HG02623 (cell line): ENCODE data around the gene TSR3.

Experiments
- ATAC-seq: cut with Tn5 transposase; IDR thresholded peaks from one replicate; pipeline ENCODE4 v1.9.1; 2021; ENCODE audit warnings: moderate library complexity; ENCODE audit not compliant: unreplicated experiment

TSR3 gene

DNA sequence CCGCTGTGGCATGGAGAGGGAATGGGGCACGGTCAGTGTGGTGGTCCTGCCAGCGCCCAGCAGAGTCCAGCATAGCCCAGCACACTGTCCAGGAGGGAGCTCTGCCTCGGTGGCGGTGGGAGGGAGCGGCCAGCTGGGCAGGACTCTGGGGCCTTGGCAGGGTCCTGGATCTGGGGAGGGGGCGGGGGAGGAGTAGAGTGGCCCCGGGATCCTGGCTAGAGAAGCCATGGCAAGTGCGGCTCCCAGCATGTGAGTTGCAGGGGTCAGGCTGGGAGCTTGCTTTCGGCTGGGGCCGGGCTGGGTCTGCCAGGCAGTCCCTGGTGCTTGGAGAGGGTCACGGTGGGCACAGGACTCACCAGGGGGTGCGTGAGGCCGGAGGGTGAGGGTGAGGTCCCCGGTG is 3.9 kb upstream of the TSR3 start:
- no peak for ATAC-seq

DNA sequence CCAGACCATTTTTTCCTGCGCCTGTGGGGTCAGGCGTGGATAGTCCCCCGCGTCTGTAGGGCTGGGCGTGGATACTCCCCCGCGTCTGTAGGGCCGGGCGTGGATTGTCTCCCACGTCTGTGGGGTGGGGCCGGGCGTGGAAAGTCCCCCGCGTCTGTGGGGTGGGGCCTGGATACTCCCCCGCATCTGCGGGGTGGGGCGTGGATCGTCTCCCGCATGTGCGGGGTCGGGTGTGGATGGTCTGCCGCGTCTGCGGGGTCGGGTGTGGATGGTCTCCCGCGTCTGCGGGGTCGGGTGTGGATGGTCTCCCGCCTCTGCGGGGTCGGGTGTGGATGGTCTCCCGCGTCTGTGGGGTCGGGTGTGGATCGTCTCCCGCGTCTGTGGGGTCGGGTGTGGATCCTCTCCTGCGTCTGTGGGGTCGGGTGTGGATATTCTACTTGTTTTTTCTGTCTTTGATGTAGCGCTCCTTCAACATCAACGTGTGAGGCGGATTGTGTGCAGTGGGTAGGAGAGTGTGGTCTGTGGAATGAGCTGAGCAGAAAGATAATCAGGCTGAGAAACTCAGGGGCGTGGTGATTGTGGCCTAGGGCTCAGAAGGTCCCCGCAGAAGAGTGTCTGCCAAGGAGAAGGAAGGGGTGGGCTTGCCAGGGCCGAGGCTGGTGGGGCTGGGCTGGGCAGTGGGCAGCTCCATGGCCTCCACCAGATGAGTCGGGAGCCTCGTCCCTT is 3.3 kb upstream of the TSR3 start:
- ATAC-seq: no peak

DNA sequence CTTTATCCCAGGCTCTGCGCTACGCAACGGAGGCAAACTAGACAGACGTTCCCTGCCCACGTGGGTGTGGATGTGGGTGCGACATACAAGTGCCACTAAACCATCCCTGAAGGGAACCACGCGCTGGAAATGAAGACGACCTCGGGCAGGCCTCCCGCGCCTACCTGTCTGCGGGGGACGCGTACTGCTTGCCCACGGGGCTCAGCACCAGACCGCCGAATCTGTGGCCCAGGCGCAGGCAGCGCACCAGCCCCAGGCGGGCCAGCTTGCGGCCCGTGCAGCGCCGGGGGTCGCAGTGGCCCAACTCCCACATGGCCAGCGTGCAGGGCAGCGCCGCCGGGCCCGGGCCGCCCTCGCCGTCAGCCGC is 480 bp downstream of the TSR3 start:
- no peak for ATAC-seq

DNA sequence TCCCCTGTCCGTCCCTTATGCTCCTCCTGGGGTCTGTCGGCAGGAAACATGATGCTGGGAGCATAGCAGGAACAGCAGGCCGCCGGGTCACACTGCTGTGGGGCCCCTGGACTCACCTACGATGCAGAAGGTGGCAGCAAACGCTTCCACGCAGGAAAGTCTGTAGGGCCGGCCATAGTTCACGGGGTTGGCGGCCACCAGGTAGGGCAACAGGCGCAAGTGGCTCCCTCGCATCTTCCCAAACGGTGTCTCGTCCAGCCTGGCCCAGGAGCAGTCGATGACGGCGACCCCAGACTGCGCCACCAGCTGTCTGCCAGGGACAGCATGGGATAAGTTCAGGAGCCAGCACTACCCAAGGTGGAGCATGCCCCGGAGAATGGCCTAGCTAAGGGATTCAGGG is 987 bp downstream of the TSR3 start:
- no peak for ATAC-seq

DNA sequence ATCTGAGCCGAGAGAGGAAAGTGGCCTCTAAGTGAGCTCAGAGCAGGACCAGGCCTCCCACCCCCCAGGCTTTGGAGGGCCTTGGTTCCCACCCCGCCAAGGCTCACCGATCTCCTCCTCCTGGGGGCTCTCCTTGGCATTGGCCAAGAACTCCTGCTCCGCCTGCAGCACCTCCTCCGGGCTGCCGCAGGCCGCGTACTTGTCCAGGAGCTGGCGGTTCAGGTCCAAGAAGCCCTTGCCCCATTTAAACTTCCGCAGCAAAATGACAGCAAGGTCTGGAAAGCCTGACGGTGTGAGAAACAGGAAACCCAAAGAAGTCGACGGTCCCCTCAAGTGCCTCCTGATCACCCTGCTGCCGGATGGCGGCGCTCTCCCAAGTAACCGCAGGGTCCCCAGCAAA is 1.7 kb downstream of the TSR3 start:
- ATAC-seq: no peak

DNA sequence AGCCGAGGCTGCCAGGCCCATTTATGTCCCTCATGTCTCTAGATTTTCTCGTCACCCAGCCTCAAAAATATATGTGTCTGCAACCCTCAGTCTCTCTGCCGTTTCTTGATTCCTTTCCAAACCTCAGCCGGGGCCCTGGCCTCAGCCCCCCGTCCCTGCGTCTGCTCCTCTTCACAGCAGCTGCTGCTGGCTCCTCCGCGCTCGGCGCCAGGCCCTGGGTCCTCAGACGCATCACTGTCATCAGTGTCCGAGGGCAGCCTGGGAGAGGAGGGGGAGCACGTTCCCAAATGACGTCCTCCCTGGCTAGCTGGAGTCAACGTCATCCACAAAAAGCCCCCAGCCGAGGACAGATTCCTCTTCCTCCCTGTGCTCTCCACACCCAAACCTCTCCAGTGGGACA is 2.3 kb downstream of the TSR3 start:
- no peak for ATAC-seq

DNA sequence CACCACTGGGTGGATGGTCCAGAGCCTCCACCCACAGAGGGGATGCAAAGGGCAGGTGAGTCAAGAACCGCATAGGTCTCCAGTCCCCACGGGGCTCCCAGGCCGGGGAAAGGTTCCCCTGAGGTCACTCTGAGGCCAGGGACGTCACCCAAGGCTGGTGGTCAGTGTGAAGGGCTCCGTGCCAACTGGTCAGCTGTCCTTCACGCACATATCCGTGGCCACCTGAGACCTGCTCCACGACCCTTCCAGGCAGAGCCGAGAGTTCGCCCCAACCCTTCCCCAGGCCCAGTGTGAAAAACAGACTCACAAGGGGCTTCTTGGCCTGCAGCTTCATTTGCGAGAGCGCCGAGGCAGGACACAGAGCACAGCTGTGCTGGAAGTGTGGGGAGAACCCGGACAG is 2.8 kb downstream of the TSR3 start:
- ATAC-seq: no peak

DNA sequence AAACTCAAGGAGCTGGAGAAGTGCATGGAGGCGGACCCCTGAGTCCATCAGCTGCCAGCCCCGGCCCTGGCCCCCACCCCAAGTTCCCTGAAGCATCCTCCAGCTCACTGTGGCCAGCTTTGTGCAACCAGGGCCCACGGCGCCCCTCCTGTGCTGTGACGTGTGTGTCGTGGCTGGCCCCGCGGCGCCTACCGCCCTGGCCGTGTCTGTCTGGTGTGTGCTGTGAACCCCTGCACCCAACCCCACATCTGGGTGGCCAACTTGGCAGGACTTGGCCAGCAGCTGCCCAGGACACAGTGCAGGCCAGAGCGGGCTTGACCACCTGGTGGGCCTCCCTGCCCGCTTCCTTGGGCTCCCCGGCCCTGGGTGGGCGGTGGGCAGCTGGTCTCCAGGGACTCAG is 3.2 kb downstream of the TSR3 start:
- no peak for ATAC-seq

DNA sequence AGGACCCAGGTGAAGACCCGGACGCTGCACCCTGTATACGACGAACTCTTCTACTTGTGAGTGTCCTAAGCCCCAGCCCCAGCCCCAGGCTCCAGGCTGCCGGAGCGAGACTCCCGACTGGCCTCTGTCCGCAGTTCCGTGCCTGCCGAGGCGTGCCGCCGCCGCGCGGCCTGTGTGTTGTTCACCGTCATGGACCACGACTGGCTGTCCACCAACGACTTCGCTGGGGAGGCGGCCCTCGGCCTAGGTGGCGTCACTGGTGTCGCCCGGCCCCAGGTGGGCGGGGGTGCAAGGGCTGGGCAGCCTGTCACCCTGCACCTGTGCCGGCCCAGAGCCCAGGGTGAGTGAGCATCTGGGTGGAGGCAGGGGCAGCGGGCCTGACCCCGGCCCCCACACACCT is 3.7 kb downstream of the TSR3 start:
- ATAC-seq: no peak

DNA sequence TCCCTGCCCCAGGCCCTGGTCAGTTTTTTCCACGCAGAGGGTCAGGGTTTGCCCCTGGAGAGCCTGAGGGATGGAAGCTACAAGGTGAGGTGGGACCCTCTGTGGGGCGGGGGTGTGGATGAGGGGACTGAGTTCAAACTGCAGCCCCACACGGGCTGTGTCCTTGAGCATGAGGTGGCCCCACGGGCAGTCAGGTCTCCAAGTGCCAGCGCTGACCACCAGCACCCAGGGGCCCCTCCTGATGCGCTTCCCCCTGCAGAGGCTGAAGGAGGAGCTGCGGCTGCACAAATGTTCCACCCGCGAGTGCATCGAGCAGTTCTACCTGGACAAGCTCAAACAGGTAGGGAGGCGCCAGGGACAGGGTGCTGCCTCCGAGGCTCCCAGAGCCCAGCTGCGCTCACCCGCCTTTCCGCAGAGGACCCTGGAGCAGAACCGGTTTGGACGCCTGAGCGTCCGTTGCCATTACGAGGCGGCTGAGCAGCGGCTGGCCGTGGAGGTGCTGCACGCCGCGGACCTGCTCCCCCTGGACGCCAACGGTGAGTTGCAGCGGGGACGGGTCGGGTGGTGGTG is 4.3 kb downstream of the TSR3 start:
- no peak for ATAC-seq

DNA sequence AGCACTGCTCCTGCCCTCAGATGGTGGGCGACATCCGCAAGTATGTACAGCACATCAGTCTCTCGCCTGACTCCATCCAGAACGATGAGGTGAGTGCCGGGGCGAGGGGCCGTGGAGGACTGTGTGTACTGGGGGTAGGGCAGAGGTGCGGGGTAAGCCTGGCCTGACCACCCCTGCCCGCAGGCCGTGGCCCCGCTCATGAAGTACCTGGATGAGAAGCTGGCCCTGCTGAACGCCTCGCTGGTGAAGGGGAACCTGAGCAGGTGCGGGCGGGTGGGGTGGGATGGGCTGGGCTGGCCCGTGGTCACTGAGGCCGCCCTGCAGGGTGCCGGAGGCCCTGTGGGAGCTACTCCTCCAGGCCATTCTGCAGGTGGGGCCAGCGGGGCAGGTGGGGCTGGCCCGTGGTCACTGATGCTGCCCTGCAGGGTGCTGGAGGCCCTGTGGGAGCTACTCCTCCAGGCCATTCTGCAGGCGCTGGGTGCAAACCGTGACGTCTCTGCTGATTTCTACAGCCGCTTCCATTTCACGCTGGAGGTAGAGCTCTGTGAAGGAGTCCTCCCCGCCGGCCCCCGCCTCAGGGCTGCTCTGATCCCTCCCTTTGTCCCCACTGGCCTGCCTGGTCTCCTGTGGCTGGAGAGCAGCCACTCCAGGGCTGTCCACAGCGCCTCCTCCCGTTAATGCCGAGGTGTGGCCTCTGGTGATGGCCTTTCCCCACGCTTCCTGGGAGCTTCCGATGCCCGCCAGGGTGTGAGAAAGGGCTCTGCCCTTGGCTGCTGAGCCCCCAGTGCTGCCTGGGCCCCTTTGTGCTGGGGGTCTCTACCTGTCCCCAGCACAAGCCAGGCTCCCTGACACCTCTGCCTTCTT is 5.0 kb downstream of the TSR3 start:
- no peak for ATAC-seq

DNA sequence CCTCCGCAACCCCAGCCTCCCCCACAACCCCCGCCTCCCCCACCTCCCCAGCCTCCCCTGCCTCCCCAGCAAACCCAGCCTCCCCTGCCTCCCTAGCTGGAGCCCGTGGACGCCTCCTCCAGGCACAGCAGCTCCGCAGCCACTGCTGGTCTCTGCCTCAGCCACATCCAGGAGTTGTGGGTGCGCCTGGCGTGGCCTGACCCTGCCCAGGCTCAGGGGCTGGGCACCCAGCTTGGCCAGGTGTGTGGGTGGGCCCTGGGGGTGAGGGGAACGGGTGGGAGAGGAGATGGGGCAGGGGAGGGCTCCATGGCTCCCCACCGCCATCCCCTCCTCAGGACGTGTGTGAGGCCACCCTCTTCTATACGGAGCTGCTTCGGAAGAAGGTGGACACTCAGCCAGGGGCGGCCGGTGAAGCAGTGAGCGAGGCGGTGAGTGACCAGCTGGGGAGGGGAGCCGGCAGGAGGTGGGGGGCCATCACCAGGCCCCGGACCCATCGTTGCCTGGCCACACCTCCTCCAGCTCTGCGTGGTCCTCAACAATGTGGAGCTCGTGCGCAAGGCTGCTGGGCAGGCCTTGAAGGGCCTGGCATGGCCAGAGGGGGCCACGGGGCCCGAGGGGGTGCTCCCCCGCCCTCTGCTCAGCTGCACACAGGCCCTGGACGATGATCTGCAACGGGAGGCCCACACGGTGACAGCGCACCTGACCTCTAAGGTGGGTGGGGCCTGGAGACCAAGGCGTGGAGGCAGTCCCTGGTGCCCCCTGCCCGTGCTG is 5.8 kb downstream of the TSR3 start:
- no peak for ATAC-seq

DNA sequence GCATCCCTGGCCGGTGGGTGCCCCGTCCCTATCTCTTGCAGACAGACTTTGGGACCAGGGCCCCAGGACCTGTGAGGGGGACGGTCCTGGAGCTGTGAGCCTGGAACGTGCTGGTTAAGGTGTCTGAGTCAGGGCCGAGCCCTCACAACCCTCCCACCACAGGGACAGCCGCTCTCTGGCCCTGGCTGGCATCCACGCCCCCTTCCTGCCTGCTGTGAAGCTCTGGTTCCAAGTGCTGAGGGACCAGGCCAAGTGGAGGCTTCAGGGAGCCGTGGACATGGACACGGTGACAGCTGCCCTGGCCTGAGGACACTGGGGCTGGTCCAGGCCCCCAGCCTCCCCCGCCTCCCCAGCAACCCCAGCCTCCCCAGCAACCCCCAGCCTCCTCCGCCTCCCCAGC is 6.6 kb downstream of the TSR3 start:
- no peak for ATAC-seq

DNA sequence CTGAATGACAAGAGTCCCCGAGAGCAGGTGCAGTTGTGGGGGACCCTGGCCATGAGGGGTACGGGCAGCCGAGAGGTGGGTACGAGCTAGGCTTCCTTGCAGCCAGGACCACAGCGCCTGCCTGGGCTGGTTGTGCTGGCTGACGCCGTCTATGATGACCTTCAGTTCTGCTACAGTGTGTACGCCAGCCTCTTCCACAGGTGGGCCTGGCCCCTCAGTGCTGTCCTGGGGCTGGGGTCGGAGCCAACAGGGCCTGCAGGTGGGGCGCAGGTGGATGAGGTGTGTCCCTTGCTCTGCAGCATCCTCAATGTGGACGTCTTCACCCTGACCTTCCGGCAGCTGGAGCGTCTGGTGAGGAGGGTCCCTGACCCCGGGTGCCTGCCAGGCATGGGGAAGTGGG is 7.2 kb downstream of the TSR3 start:
- no peak for ATAC-seq

DNA sequence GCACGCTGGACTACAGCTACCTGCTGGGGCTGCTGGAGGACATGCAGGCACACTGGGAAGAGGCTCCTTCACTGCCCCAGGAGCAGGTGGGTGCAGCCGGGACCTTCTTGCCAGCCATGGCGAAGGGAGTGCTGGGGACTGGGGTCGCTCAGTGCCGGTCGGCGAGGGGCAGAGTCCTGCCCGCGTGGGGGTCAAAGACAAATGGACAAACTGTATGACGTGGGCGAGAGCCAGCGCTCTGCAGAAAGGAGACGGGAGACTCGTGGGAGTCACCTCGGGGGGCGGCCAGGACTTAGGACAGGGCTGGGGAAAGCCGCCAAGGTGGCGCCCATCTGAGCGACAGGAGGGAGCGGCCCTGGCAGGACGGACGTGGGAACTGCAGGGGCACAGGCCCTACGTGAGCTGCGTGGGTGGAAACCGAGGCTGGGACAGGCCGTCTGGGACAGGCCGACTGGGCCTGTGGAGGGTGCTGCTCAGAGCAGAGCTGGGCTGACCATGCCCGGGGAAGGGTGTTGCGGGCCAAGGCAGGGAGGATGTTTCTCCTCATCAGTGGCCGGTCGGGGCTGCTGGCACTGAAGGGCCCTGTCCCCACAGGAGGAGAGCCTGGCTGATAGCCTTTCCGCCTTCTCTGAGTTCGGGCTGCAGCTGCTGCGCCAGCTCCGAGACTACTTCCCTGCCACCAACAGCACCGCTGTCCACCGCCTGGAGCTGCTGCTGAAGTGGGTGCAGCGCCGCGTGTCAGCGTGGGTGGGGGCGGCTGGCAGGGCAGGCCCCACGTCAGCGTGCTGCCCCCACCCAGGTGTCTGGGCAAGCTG is 8.0 kb downstream of the TSR3 start:
- ATAC-seq: no peak

DNA sequence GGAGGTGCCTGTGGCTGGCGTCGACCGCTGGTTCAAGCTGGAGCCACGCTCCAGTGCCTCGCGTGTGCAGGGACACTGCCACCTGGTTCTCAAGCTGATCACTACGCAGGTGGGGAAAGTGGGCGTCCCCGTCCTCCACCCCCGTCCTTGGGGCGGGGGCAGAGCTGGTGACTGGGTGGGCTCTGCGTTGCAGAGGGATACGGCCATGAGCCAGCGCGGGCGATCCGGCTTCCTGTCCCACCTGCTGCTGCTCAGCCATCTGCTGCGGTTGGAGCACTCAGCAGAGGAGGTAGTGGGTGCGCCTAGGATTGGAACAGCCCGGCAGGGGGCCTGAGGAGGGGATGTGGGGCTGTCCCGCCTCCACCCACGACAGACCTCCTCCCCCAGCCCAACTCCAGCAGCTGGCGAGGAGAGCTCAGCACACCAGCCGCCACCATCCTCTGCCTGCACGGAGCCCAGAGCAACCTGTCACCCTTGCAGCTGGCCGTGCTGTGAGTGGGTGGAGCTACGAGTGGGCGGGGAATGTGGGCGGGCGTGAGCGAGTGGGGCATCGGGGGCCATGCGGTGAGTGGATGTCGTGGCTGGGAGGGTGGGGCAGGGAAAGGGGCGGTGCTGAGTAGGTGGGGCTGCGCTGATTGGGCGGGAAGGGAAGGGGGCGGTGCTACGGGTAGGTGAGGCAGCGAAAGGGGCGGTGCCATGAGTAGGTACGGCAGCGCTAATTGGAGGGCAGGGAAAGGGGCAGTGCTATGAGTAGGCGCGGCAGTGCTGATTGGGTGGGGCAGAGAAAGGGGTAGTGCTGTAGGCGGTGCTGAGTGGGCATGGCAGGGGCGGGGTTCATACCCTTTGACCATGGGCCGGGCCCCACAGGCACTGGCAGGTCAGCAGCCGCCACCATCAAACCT is 8.9 kb downstream of the TSR3 start:
- peak; percentile 85 for ATAC-seq

DNA sequence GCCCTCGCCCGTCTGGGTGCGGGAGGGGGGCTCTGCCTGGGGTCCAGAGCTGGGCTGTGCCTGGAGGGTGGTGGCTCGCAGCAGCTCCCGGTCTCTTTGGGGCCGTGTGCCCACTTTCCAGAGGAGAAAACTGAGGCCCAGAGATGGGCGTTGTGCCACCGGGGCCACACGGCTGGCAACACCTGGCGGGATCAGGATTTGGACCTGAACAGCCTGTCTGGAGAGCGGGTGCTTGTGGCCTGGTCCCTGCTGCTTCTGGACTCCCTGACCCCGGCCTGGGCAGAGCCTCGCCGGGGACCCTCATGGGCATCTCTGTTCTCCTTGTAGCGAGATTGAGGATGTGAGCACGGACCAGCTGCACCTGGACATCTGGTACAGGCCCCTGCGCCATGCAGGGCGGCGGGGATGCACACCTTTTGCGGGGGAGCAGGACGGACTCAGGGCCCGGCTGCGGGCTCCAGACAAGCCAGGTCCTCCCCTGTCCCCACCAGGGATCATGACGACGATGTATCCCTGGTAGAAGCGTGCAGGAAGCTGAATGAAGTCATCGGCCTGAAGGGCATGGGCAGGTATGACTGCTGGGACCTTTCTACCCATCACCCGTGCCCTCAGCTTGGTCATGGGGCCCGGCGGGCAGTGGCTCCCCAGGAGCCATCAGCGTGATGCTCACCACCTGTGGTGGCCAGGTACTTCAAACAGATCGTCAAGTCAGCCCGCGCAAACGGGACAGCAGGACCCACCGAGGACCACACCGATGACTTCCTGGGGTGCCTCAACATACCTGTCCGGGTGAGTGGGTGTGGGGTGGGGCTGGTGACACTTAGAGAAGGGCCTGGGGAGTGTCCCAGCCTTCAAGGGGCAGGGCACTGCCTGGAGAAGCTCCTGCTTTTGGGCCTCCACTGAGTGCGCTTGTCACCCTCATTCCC is 9.9 kb downstream of the TSR3 start:
- ATAC-seq: no peak

DNA sequence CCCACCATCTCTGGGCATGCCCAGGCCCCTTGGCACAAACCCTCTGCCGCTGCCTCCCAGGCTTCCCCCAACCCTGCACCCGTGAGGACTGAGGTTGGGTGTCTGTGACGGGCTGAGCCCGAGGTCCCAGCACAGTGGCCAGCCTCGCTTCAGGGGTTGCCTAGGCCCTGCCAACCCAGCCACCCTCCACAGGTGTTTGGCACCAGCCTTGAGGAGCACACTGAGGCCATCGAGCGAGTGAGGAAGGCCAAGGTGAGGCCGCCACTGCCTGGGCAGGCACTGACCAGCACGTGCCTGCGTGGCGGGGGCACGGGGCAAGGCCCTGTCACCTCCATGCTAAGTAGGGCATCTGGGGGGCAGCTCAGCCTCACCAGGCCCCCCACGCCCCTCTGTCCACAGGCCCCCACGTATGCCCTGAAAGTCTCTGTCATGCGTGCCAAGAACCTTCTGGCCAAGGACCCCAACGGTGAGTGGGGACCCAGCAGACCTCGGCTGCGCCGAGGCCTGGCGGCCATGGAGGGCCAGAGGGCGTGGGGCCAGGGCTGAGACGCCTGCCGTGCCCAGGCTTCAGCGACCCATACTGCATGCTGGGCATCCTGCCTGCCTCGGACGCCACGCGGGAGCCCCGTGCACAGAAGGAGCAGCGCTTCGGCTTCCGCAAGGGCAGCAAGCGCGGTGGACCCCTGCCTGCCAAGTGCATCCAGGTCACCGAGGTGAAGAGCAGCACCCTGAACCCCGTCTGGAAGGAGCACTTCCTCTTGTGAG is 10.8 kb downstream of the TSR3 start:
- ATAC-seq: no peak
